ENCODE results near the gene INO80C.

DNA sequence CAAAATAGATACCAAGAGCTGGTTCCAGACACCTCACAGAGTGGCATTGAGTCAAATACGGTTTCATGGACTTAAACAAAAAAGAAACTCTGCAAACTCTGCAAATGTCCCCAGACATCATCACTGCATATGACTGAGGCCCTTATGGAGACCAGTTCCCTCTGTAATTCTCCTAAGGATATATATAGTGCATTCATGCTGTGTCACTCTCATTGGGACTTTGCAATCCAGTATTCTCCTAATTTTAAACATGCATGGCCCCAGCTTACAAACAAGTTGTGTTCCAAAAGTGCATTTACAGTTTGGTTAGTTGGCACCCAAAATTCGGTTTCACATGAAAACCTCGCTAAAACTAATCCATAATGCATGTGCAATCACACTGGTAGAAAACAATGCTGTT, 18.6 kb upstream of the INO80C start:
- TF ChIP-seq, protein P1, sequence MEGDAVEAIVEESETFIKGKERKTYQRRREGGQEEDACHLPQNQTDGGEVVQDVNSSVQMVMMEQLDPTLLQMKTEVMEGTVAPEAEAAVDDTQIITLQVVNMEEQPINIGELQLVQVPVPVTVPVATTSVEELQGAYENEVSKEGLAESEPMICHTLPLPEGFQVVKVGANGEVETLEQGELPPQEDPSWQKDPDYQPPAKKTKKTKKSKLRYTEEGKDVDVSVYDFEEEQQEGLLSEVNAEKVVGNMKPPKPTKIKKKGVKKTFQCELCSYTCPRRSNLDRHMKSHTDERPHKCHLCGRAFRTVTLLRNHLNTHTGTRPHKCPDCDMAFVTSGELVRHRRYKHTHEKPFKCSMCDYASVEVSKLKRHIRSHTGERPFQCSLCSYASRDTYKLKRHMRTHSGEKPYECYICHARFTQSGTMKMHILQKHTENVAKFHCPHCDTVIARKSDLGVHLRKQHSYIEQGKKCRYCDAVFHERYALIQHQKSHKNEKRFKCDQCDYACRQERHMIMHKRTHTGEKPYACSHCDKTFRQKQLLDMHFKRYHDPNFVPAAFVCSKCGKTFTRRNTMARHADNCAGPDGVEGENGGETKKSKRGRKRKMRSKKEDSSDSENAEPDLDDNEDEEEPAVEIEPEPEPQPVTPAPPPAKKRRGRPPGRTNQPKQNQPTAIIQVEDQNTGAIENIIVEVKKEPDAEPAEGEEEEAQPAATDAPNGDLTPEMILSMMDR (IDR thresholded peaks at IDR 0.05): no peak
- TF ChIP-seq POLR2A (IDR thresholded peaks at IDR 0.05): no peak

All from tibial nerve (tissue), 3 donors.